Measurements from ENCODE around the gene LAMA2. TPM values are rescaled to one million over a fixed set of nuclear protein-coding genes. Genes with fewer than 3 reads are reported as not detected.

Gene LAMA2
- polyA plus RNA-seq, 1 donor from 2014 or later: 2.5 TPM

GRCh38 chr6:129113637-129114036 is 230.7 kb downstream of the LAMA2 start:
- no peaks in the 10 kb centered on the region for H3F3A ChIP-seq (ENCODE audit: insufficient read depth, low read length, poor library complexity, severe bottlenecking)
- H3K9me3 ChIP-seq (ENCODE audit: low read length): no peaks in the 10 kb centered on the region
- H3K27ac ChIP-seq (ENCODE audit: low read length): no peak overlapping the region
- H2AFZ ChIP-seq (ENCODE audit: low read depth, low read length): no peak overlapping the region
- H3K9me2 ChIP-seq (ENCODE audit: insufficient read depth, low read length): no peaks in the 10 kb centered on the region
- no peaks in the 10 kb centered on the region for H3K79me2 ChIP-seq (replicated peaks; ENCODE audit: insufficient read depth, low read length)
- no peaks in the 10 kb centered on the region for H4K20me1 ChIP-seq (ENCODE audit: insufficient read depth)
- H3K4me2 ChIP-seq (ENCODE audit: low read length): no peak overlapping the region
- no peaks in the 10 kb centered on the region for H3K27me3 ChIP-seq (ENCODE audit: insufficient read depth, low read depth, low read length)
- no peaks in the 10 kb centered on the region for H3K36me3 ChIP-seq (ENCODE audit: insufficient read depth, low read length)
- no peak overlapping the region for H3K9ac ChIP-seq (ENCODE audit: low read length)
- no peak overlapping the region for H3K4me3 ChIP-seq (ENCODE audit: low read length)
- no peak for TF ChIP-seq EZH2 (IDR thresholded peaks at IDR 0.05; ENCODE audit: borderline replicate concordance, insufficient read depth, low read length, poor library complexity, severe bottlenecking)
- no peak for TF ChIP-seq SMC3 (conservative IDR thresholded peaks at IDR 0.05; ENCODE audit: poor library complexity)
- no peak for TF ChIP-seq TAF1 (IDR thresholded peaks at IDR 0.05; ENCODE audit: low read depth)
- TF ChIP-seq MXI1 (conservative IDR thresholded peaks at IDR 0.05; ENCODE audit: poor library complexity, severe bottlenecking): no peak
- no peak for TF ChIP-seq EP300 (conservative IDR thresholded peaks at IDR 0.05; ENCODE audit: poor library complexity, severe bottlenecking)
- TF ChIP-seq REST (IDR thresholded peaks at IDR 0.05; ENCODE audit: borderline replicate concordance): no peak
- no peak for TF ChIP-seq POLR2AphosphoS5 (IDR thresholded peaks at IDR 0.05)
- TF ChIP-seq CTCF (IDR thresholded peaks at IDR 0.05; ENCODE audit: poor library complexity, severe bottlenecking): no peak
- TF ChIP-seq RAD21 (conservative IDR thresholded peaks at IDR 0.05): no peak

DNA sequence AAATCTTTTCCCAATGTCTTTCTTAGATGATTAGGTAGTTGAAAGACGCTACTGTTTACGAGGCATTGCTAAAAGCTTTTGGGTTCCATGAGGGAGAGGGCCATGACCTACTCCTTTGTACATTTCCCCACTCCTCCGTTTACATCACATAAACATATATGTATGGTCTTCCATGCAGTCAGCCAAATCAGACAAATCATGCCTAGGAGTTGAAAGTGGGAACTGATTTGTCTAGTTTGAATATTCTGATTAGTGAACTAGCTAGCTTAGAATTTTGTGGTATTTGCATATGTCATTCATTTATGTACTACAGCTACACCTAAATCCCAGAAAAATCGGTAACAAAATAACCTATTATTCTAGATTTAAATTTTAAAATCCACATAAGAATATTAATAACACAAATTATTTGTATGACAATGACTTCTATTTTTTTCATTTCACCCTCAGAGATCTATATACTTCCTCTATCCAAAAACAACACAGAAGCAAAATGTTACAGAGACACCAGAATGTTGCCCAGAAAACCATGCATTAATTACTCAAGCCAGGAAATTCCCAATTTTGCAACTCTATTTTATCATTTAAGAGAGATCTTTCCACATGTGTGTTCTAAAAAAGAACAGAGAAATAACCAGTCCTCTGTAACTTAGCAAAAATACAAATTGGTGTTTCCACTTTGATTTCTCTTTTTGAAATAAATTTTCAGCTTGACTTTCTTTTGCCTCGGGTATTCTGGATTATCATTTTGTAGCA is 231.9 kb downstream of the LAMA2 start:
- Histone ChIP-seq H3K9ac (ENCODE audit: low read length) (no peak overlapping the region), H3K9me2 (ENCODE audit: insufficient read depth, low read length) (no peaks in the 10 kb centered on the region), H2AFZ (ENCODE audit: low read depth, low read length) (no peak overlapping the region), H3K9me3 (ENCODE audit: low read length) (no peaks in the 10 kb centered on the region), H3K4me3 (ENCODE audit: low read length) (no peak overlapping the region), H3K79me2 (replicated peaks; ENCODE audit: insufficient read depth, low read length) (no peaks in the 10 kb centered on the region), H3K27me3 (ENCODE audit: insufficient read depth, low read depth, low read length) (no peaks in the 10 kb centered on the region), H4K20me1 (ENCODE audit: insufficient read depth) (no peaks in the 10 kb centered on the region), H3K36me3 (ENCODE audit: insufficient read depth, low read length) (no peaks in the 10 kb centered on the region), H3K27ac (ENCODE audit: low read length) (no peak overlapping the region), H3F3A (ENCODE audit: insufficient read depth, low read length, poor library complexity, severe bottlenecking) (no peaks in the 10 kb centered on the region), H3K4me2 (ENCODE audit: low read length) (no peak overlapping the region)
- TF ChIP-seq TAF1 (IDR thresholded peaks at IDR 0.05; ENCODE audit: low read depth) (no peak), POLR2AphosphoS5 (IDR thresholded peaks at IDR 0.05) (no peak), REST (IDR thresholded peaks at IDR 0.05; ENCODE audit: borderline replicate concordance) (no peak), EZH2 (IDR thresholded peaks at IDR 0.05; ENCODE audit: borderline replicate concordance, insufficient read depth, low read length, poor library complexity, severe bottlenecking) (no peak), RAD21 (conservative IDR thresholded peaks at IDR 0.05) (no peak), MXI1 (conservative IDR thresholded peaks at IDR 0.05; ENCODE audit: poor library complexity, severe bottlenecking) (no peak), EP300 (conservative IDR thresholded peaks at IDR 0.05; ENCODE audit: poor library complexity, severe bottlenecking) (no peak), SMC3 (conservative IDR thresholded peaks at IDR 0.05; ENCODE audit: poor library complexity) (no peak), CTCF (IDR thresholded peaks at IDR 0.05; ENCODE audit: poor library complexity, severe bottlenecking) (no peak)
